22Rv1 (cell line): Measurements from ENCODE around the gene PLAAT4.
"Not testable (repeated sequence)": the region's sequence is repeated elsewhere in the genome, so short reads cannot be mapped to it uniquely, and the experiment has no call there.

Experiments
- H3K27ac ChIP-seq: fragments of 450-650 bp; 2 replicates; pipeline ENCODE4 v1.5.1; 2017
- ZFX ChIP-seq: fragments of 450-650 bp; IDR thresholded peaks from 2 replicates; pipeline ENCODE4 v1.6.1; 2017; ENCODE audit warnings: antibody characterized with exemption, borderline replicate concordance
- TF ChIP-seq, protein P1 (sequence below): fragments of 450-650 bp; IDR thresholded peaks from 2 replicates; pipeline ENCODE4 v1.5.1; 2017; ENCODE audit warnings: mild to moderate bottlenecking

The PLAAT4 gene

GRCh38 chr11:63574856-63575602, 38.4 kb downstream of the PLAAT4 start:
- no peak for TF ChIP-seq ZFX
- TF ChIP-seq, protein P1, sequence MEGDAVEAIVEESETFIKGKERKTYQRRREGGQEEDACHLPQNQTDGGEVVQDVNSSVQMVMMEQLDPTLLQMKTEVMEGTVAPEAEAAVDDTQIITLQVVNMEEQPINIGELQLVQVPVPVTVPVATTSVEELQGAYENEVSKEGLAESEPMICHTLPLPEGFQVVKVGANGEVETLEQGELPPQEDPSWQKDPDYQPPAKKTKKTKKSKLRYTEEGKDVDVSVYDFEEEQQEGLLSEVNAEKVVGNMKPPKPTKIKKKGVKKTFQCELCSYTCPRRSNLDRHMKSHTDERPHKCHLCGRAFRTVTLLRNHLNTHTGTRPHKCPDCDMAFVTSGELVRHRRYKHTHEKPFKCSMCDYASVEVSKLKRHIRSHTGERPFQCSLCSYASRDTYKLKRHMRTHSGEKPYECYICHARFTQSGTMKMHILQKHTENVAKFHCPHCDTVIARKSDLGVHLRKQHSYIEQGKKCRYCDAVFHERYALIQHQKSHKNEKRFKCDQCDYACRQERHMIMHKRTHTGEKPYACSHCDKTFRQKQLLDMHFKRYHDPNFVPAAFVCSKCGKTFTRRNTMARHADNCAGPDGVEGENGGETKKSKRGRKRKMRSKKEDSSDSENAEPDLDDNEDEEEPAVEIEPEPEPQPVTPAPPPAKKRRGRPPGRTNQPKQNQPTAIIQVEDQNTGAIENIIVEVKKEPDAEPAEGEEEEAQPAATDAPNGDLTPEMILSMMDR, result no peak
- H3K27ac ChIP-seq, result no peak overlapping the region

- H3K27ac ChIP-seq, result not testable (repeated sequence)
These were observed 42.3 kb downstream of the PLAAT4 start for GRCh38 chr11:63578882-63579281.

DNA sequence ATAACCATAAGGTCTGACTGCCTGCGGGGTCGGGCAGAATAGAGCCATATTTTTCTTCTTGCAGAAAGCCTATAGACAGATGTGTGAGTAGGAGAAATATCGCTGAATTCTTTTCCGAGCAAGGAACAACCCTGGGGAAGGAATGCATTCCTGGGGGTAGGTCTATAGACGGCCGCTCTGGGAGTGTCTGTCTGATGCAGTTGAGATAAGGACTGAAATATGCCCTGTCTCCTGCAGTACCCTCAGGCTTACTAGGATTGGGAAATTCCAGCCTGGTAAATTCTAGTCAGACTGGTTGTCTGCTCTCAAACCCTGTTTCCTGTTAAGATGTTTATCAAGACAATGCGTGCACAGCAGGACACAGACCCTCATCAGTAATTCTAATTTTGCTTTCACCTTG, 44.6 kb downstream of the PLAAT4 start:
- not testable (repeated sequence) for H3K27ac ChIP-seq

DNA sequence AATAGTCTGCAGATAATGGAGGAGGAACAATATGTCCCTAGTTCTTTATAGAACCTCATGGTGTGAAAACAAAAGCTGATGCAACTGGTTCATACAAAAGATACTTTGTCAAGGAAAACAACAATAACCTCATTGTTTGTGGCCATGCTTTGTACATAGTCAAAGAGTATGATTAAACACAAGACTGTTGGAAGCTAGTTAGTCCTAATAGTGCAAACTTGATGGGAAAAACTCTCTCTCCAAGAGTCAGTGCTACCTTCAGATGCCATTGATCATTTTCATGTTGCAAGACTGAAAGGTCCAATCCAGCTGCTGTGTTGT, 46.7 kb downstream of the PLAAT4 start:
- H3K27ac ChIP-seq, result peak overlapping the region; percentile 60
- TF ChIP-seq, protein P1, result no peak
- TF ChIP-seq ZFX, result no peak

GRCh38 chr11:63586451-63587166, 50.0 kb downstream of the PLAAT4 start:
- no peak for TF ChIP-seq ZFX
- TF ChIP-seq, protein P1, result no peak
- no peak overlapping the region for H3K27ac ChIP-seq

DNA sequence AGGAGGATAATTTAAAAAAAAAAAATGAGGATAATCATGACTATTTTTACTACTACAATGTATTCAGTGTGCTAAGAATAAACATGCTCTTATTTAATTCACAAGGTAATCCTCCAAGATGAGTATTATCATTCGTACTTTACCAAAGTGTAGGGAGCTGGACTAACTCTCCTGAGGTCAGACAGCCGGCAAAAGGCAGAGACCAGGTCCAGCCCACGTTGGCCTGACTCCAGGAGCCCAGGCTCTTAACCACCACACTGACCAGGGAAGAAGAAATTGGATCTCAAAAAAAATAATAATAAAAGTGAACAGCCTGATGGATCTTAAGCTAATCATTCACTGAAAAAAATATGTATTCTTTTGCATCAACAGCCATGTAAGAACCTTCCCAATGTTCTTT, 52.4 kb downstream of the PLAAT4 start:
- TF ChIP-seq ZFX, result no peak
- TF ChIP-seq, protein P1, result no peak
- no peak overlapping the region for H3K27ac ChIP-seq

DNA sequence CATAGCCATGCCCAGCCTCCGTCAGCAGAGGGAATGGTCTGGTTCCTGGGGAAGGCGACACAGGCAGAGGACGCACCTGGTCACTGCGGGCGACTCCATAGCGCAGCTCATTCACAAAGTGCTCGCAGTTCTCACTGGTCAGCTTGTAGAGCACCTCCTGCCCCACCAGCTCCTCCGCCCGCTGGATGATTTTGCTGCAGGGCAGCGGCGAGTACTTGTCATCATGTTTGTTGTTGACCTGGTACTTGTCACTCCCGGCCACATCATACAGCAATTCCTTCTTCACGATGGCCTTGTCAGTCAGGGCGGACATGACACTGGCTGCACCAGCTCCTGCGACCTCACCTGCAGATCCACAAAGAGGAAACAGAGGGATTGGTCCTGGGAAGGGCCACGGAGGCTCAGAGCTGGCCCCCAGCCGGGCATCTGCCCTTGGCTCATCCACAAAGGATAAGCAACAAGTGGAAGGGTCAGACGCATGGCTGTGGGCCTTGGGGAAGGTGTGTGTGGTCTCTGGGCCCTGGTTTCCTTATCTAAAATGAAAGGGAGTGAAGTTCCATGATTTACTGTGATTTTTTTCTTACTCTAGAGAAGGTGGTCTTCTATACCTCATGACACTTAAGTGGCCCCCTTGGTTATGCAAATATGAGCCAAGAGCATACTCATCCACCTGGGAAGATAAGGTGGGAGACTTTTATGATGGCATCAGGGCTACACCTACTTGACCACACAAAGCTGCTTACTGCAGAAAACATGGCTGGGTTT, 53.6 kb downstream of the PLAAT4 start:
- H3K27ac ChIP-seq, result no peak overlapping the region
- no peak for TF ChIP-seq ZFX

DNA sequence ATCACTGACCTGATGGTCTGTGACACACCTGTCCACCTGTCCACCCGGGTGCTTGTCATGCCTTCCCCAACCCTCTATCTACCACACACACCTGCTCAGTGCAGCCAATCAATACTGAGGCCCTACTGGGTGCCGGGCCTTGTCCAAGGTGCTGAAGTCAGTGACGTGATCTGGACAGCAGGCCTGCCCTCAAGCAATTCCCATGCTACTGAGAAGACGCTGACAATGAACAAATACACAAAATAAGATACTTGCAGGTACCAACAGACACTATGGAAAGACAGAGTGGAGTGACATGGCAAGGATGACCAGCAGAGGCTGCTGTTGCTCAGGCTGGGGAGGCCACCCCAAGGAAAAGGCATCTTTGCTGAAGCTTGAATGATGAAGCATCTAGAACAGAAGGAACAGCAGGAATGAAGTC, 56.4 kb downstream of the PLAAT4 start:
- no peak overlapping the region for H3K27ac ChIP-seq
- TF ChIP-seq, protein P1, result peak; percentile 80
- TF ChIP-seq ZFX, result no peak

- no peak for TF ChIP-seq ZFX
- TF ChIP-seq, protein P1, result no peak
- H3K27ac ChIP-seq, result no peak overlapping the region
These were observed 58.7 kb downstream of the PLAAT4 start for GRCh38 chr11:63595296-63595695.
